Endothelial cell of umbilical vein (primary cell): ENCODE data around the gene EGLN1. TPM values are rescaled to one million over a fixed set of nuclear protein-coding genes. Genes with fewer than 3 reads are reported as not detected.

Source experiments
- BruUV-seq: library from RNA; stranded (reverse); fragments of 400-500 nt; replicated peaks from 2 replicates; lab custom pipeline; 2021; lab: Mats Ljungman, UMichigan
- CTCF ChIA-PET: fragments of 300-600, 350-600 bp; sonication (Branson Sonifier 250); formaldehyde crosslinking; loops from one replicate; lab custom pipeline; 2021; ENCODE audit warnings: antibody characterized with exemption, inconsistent platforms; lab: Charles Lee
- POLR2A ChIA-PET: fragments of 300-600, 350-600 bp; sonication (Branson Sonifier 250); formaldehyde crosslinking; loops from one replicate; lab custom pipeline; 2021; ENCODE audit warnings: antibody characterized with exemption, inconsistent platforms; lab: Charles Lee
- DNase-seq: peaks from one replicate; pipeline ENCODE4 v3.0.0-alpha.2; 2011; ENCODE audit warnings: low read depth, low spot score
- FAIRE-seq: peaks from 2 replicates; lab custom pipeline; 2011; peaks lifted over from hg19 to GRCh38; lab: Jason Lieb, UNC
- H2AFZ ChIP-seq: 2 replicates; pipeline ENCODE4 v1.6.0; 2012; ENCODE audit warnings: low read depth, low read length, control low read depth, inconsistent platforms
- H3K27ac ChIP-seq: 2 replicates; pipeline ENCODE4 v1.5.1; 2011; ENCODE audit warnings: low read depth, mild to moderate bottlenecking, control low read depth, low read length, moderate library complexity; ENCODE audit not compliant: insufficient read depth
- H3K27me3 ChIP-seq, 2 experiments: 2 replicates each; pipeline versions ENCODE4 v1.6.0 to v1.6.1; 2011; ENCODE audit warnings: low read length in 2 of 2, mixed read lengths in 1 of 2; ENCODE audit not compliant: control insufficient read depth in 2 of 2, insufficient read depth in 2 of 2
- H3K36me3 ChIP-seq, 2 experiments: 2 replicates in 1 of 2; 3 replicates in 1 of 2; pipeline ENCODE4 v1.5.1; 2011; ENCODE audit warnings: low read length in 2 of 2, mild to moderate bottlenecking in 1 of 2, moderate library complexity in 1 of 2; ENCODE audit not compliant: control insufficient read depth in 2 of 2, insufficient read depth in 2 of 2; ENCODE audit errors: extremely low read depth in 1 of 2
- H3K4me1 ChIP-seq: 3 replicates; pipeline ENCODE4 v1.5.1; 2011; ENCODE audit warnings: mild to moderate bottlenecking, low read length; ENCODE audit not compliant: control insufficient read depth, insufficient read depth; ENCODE audit errors: extremely low read depth
- H3K4me2 ChIP-seq: 2 replicates; pipeline ENCODE4 v1.6.1; 2011; ENCODE audit warnings: low read length, control low read depth, mixed read lengths; ENCODE audit not compliant: insufficient read depth
- H3K4me3 ChIP-seq, 3 experiments: fragments of 200-600 bp in 1 of 3; sonication (generic), shearing (Covaris generic) in 1 of 3; replicated peaks in 1 of 3; 2 replicates each; pipeline ENCODE4 v1.5.1; 2011 to 2016; ENCODE audit warnings: control low read depth in 3 of 3, low read length in 3 of 3, mild to moderate bottlenecking in 2 of 3, inconsistent platforms in 1 of 3, low read depth in 1 of 3, moderate library complexity in 1 of 3; ENCODE audit not compliant: insufficient read depth in 1 of 3
- H3K79me2 ChIP-seq: 2 replicates; pipeline ENCODE4 v1.6.0; 2012; ENCODE audit warnings: low read length, inconsistent platforms; ENCODE audit not compliant: control insufficient read depth, insufficient read depth
- H3K9ac ChIP-seq: replicated peaks from 2 replicates; pipeline ENCODE3; 2011; ENCODE audit warnings: low read length, control low read depth; ENCODE audit not compliant: insufficient read depth; ENCODE audit errors: extremely low read depth
- H3K9me1 ChIP-seq: replicated peaks from 3 replicates; pipeline ENCODE4 v1.6.0; 2011; ENCODE audit warnings: mild to moderate bottlenecking, low read length; ENCODE audit not compliant: control insufficient read depth, insufficient read depth; ENCODE audit errors: extremely low read depth
- H3K9me3 ChIP-seq: replicated peaks from 2 replicates; pipeline ENCODE4 v1.5.1; 2012; ENCODE audit warnings: low read length, inconsistent platforms; ENCODE audit not compliant: control insufficient read depth, insufficient read depth
- H4K20me1 ChIP-seq: replicated peaks from 2 replicates; pipeline ENCODE3; 2011; ENCODE audit warnings: mild to moderate bottlenecking, low read length; ENCODE audit not compliant: control insufficient read depth, insufficient read depth; ENCODE audit errors: extremely low read depth
- EZH2 ChIP-seq: IDR thresholded peaks from 2 replicates; pipeline ENCODE4 v1.6.1; 2012; ENCODE audit warnings: borderline replicate concordance, low read depth, mild to moderate bottlenecking, moderate library complexity, low read length, inconsistent platforms; ENCODE audit not compliant: severe bottlenecking
- FOS ChIP-seq: IDR thresholded peaks from 2 replicates; pipeline ENCODE4 v1.6.1; 2011; ENCODE audit warnings: mild to moderate bottlenecking, low read length, moderate library complexity, borderline replicate concordance; ENCODE audit not compliant: insufficient read depth
- GATA2 ChIP-seq: IDR thresholded peaks from 2 replicates; pipeline ENCODE4 v1.7.0; 2011; ENCODE audit warnings: low read depth, mild to moderate bottlenecking, moderate library complexity, mixed read lengths, low read length; ENCODE audit not compliant: insufficient read length, insufficient read depth
- JUN ChIP-seq: IDR thresholded peaks from 2 replicates; pipeline ENCODE4 v1.6.1; 2011; ENCODE audit warnings: borderline replicate concordance, low read depth; ENCODE audit not compliant: insufficient read length, insufficient read depth
- POLR2A ChIP-seq: IDR thresholded peaks from 2 replicates; pipeline ENCODE4 v1.6.1; 2012; ENCODE audit warnings: low read depth, mild to moderate bottlenecking, control low read depth, low read length
- POLR2AphosphoS5 ChIP-seq: IDR thresholded peaks from 2 replicates; pipeline ENCODE4 v1.6.1; 2012; ENCODE audit warnings: low read depth, mild to moderate bottlenecking, control low read depth, low read length, moderate library complexity; ENCODE audit not compliant: insufficient read depth
- dilution Hi-C: fragments of 300-500 bp; cut with MboI; formaldehyde crosslinking; loops from one replicate; pipeline ENCODE4 v1.15.0; 2019; ENCODE audit warnings: low sequenced_read_pairs; ENCODE audit not compliant: extremely low pct_ligation_motif_present
- intact Hi-C: fragments of 100-400 bp; cut with micrococcal nuclease; formaldehyde crosslinking; loops from one replicate; pipeline ENCODE4 v1.10.0; 2022
- polyA plus RNA-seq, 4 experiments: library from polyadenylated mRNA; depleted of rRNA in 3 of 4; stranded (reverse) in 3 of 4; unstranded in 1 of 4; fragments of >200 nt; gene quantifications; 2 replicates each; pipeline versions ENCODE4 v1.2.1 to v1.2.3, GENCODE V29; 2011 to 2012; ENCODE audit warnings: missing spikeins in 1 of 4
- total RNA-seq: library from RNA; stranded (reverse); gene quantifications from 2 replicates; pipeline ENCODE4 v1.2.3, GENCODE V29; 2021
- TF ChIP-seq, protein P1 (sequence below): IDR thresholded peaks from 2 replicates; pipeline ENCODE4 v1.6.1; 2011; ENCODE audit not compliant: insufficient read depth, insufficient read length

The EGLN1 gene
- total and polyA plus RNA-seq, 2 donors (not counting 3 experiments of a cell fraction or from before 2014, with no cell fraction given): 13.7 to 38.1 TPM

DNA sequence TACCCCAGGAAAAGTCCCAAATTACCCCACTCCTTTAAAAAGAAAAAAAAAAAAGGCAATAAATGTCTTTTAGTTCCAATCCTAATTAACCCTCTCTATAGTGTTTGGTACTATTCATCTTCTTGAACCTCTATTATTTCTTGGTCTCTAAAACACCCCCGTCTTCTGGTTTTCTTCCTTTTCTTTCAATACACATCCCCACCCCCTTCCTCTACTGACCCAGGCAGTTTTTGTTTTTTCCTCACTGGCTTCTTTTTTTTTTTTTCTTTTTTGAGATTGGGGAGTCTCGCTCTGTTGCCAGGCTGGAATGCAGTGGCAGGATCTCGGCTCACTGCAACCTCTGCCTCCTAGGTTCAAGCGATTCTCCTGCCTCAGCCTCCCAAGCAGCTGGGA, 26.1 kb downstream of the EGLN1 start:
- ChIA-PET POLR2A (interaction anchor here (1.0 kb wide), 1 partner anchor 19 kb away, joined by 3 read pairs; no protein-coding TSS in a partner anchor), CTCF (interaction anchor here (1.4 kb wide), 1 partner anchor 21 kb away, joined by 3 read pairs; no protein-coding TSS in a partner anchor)
- Histone ChIP-seq H3K79me2 (peaks cover 65% of the 10 kb centered on the region), H3K27ac (peak overlapping the region; percentile 100), H3K9me3 (no peaks in the 10 kb centered on the region), H3K9me1 (no peaks in the 10 kb centered on the region), H4K20me1 (no peaks in the 10 kb centered on the region), H3K4me1 (peaks cover 41% of the 10 kb centered on the region), H3K36me3 (peaks cover 0 to 2% of the 10 kb centered on the region in 2 experiments), H3K4me3 (peak overlapping the region in 1 of 3 experiments; percentile 18), H3K27me3 (no peaks in the 10 kb centered on the region), H2AFZ (no peak overlapping the region), H3K9ac (peak overlapping the region; percentile 77), H3K4me2 (peak overlapping the region; percentile 94)
- intact Hi-C loops (loop anchor here (1.0 to 10.0 kb wide), 7 partner anchors 9 to 429 kb away; partner anchors contain the start of genes EGLN1 and TSNAX), dilution Hi-C loops (no loop called here)
- TF ChIP-seq POLR2AphosphoS5: peak; percentile 12
- TF ChIP-seq FOS: no peak
- no peak for TF ChIP-seq GATA2
- no peak for TF ChIP-seq POLR2A
- no peak for TF ChIP-seq JUN
- no peak for TF ChIP-seq EZH2
- TF ChIP-seq, protein P1, sequence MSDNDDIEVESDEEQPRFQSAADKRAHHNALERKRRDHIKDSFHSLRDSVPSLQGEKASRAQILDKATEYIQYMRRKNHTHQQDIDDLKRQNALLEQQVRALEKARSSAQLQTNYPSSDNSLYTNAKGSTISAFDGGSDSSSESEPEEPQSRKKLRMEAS: no peak
- BruUV-seq: TSS peak; percentile 92
- no peak for DNase-seq
- no peak for FAIRE-seq
